ENCODE results near the gene DPH1.

GRCh38 chr17:2051933-2052559 is 22.1 kb downstream of the DPH1 start:
- TF ChIP-seq CTCF (conservative IDR thresholded peaks at IDR 0.05; ENCODE audit: low read length) (no peak), EZH2phosphoT487 (IDR thresholded peaks at IDR 0.05; ENCODE audit: borderline replicate concordance) (no peak)
